HEK293T (cell line): Measurements from ENCODE around the gene ERC1.

Source experiments
- CTCF ChIA-PET: fragments of 350-600 bp; formaldehyde crosslinking; extraction: SDS; loops from one replicate; lab custom pipeline; 2021; ENCODE audit warnings: antibody characterized with exemption, inconsistent platforms; lab: Yijun Ruan, JAX
- POLR2A ChIA-PET: fragments of 350-600 bp; formaldehyde crosslinking; extraction: SDS; loops from one replicate; lab custom pipeline; 2020; ENCODE audit warnings: antibody characterized with exemption, inconsistent platforms; lab: Yijun Ruan, JAX
- DNase-seq: peaks from one replicate; pipeline ENCODE4 v3.0.0; 2012; ENCODE audit warnings: mixed read lengths; ENCODE audit errors: extremely low spot score
- ARNT ChIP-seq: fragments of 450-650 bp; IDR thresholded peaks from 2 replicates; pipeline ENCODE4 v1.6.1; 2017; ENCODE audit warnings: mild to moderate bottlenecking
- BHLHE40 ChIP-seq: fragments of 450-650 bp; IDR thresholded peaks from 2 replicates; pipeline ENCODE4 v1.6.1; 2016; ENCODE audit warnings: mild to moderate bottlenecking, moderate library complexity, borderline replicate concordance
- CTBP1 ChIP-seq: fragments of 450-650 bp; IDR thresholded peaks from 2 replicates; pipeline ENCODE4 v1.6.1; 2016; ENCODE audit warnings: borderline replicate concordance
- ELF4 ChIP-seq: fragments of 450-650 bp; IDR thresholded peaks from 2 replicates; pipeline ENCODE4 v1.6.1; 2017; ENCODE audit warnings: antibody characterized with exemption
- FOXA1 ChIP-seq: fragments of 450-650 bp; IDR thresholded peaks from 2 replicates; pipeline ENCODE4 v1.6.1; 2016; ENCODE audit warnings: mild to moderate bottlenecking
- FOXK2 ChIP-seq: fragments of 450-650 bp; IDR thresholded peaks from 2 replicates; pipeline ENCODE4 v1.6.1; 2016; ENCODE audit warnings: mild to moderate bottlenecking
- FOXM1 ChIP-seq: fragments of 450-650 bp; IDR thresholded peaks from 2 replicates; pipeline ENCODE4 v1.6.1; 2017; ENCODE audit warnings: mild to moderate bottlenecking, borderline replicate concordance
- HDGF ChIP-seq: fragments of 450-650 bp; IDR thresholded peaks from 2 replicates; pipeline ENCODE4 v1.6.1; 2017; ENCODE audit warnings: antibody characterized with exemption, borderline replicate concordance
- L3MBTL2 ChIP-seq: fragments of 450-650 bp; conservative IDR thresholded peaks from 2 replicates; pipeline ENCODE4 v1.6.1; 2016; ENCODE audit warnings: mild to moderate bottlenecking
- LEF1 ChIP-seq: fragments of 450-650 bp; IDR thresholded peaks from 2 replicates; pipeline ENCODE4 v1.6.1; 2017; ENCODE audit warnings: mild to moderate bottlenecking, borderline replicate concordance
- NFRKB ChIP-seq: fragments of 450-650 bp; IDR thresholded peaks from 2 replicates; pipeline ENCODE4 v1.6.1; 2016; ENCODE audit warnings: mild to moderate bottlenecking, moderate library complexity
- SP1 ChIP-seq: fragments of 450-650 bp; IDR thresholded peaks from 2 replicates; pipeline ENCODE4 v1.6.1; 2017
- SUZ12 ChIP-seq: fragments of 450-650 bp; IDR thresholded peaks from 2 replicates; pipeline ENCODE4 v1.6.1; 2016; ENCODE audit warnings: mild to moderate bottlenecking
- TARDBP ChIP-seq: fragments of 450-650 bp; IDR thresholded peaks from 2 replicates; pipeline ENCODE4 v1.6.1; 2016
- ZNF384 ChIP-seq: fragments of 450-650 bp; IDR thresholded peaks from 2 replicates; pipeline ENCODE4 v1.6.1; 2016
- TF ChIP-seq, protein P1 (sequence below): fragments of 450-650 bp; IDR thresholded peaks from 2 replicates; pipeline ENCODE4 v1.6.1; 2016

ERC1 gene

DNA sequence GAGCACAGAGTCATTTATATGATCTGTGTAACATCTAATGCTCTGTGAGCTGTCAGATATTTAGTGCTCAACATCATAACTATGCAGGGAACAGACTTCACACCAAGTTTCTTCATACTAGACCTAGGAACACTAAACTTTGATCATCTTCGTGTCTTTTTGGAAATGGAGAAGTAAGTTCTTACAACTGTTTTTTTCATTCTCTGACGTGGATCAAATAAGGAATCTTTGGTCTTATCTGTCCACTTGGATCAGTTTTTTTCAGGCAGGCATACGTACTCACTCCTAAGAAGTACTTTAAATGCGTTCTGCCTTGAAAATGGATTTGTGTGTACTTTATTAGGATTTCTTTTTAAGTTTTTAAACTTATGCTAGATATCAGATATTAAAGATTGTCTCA lies 412.4 kb downstream of the ERC1 start:
- ChIA-PET CTCF (no interaction called here), POLR2A (no interaction called here)
- no peak for TF ChIP-seq L3MBTL2
- TF ChIP-seq ZNF384 = no peak
- no peak for TF ChIP-seq CTBP1
- TF ChIP-seq HDGF = no peak
- TF ChIP-seq NFRKB = no peak
- no peak for TF ChIP-seq ELF4
- TF ChIP-seq, protein P1, sequence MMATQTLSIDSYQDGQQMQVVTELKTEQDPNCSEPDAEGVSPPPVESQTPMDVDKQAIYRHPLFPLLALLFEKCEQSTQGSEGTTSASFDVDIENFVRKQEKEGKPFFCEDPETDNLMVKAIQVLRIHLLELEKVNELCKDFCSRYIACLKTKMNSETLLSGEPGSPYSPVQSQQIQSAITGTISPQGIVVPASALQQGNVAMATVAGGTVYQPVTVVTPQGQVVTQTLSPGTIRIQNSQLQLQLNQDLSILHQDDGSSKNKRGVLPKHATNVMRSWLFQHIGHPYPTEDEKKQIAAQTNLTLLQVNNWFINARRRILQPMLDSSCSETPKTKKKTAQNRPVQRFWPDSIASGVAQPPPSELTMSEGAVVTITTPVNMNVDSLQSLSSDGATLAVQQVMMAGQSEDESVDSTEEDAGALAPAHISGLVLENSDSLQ = no peak
- no peak for TF ChIP-seq TARDBP
- no peak for TF ChIP-seq FOXK2
- no peak for TF ChIP-seq LEF1
- no peak for DNase-seq

DNA sequence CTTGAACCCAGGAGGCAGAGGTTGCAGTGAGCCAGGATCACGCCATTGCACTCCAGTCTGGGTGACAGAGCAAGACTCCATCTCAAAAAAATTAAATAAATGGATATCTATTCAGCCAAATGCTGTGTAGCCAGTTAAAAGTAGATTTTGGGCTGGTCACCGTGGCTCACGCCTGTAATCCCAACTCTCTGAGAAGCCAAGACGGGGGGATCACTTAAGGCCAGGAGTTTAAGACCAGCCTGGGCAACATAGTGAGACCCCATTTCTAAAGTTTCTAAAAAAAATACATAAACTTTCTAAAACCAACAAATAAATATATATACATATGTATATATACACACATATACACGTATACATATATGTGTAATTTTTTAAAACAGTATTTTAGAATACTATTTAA lies 414.6 kb downstream of the ERC1 start:
- no peak for TF ChIP-seq ARNT
- no peak for TF ChIP-seq FOXM1
- no peak for TF ChIP-seq ZNF384
- TF ChIP-seq NFRKB = no peak
- TF ChIP-seq LEF1 = no peak
- TF ChIP-seq SP1 = no peak
- no peak for TF ChIP-seq L3MBTL2
- TF ChIP-seq SUZ12 = no peak
- TF ChIP-seq TARDBP = no peak
- TF ChIP-seq FOXK2 = no peak
- no peak for TF ChIP-seq FOXA1
- no peak for TF ChIP-seq HDGF
- TF ChIP-seq, protein P1 = no peak
- TF ChIP-seq ELF4 = no peak
- TF ChIP-seq CTBP1 = no peak
- no peak for TF ChIP-seq BHLHE40
- ChIA-PET POLR2A (no interaction called here), CTCF (no interaction called here)
- no peak for DNase-seq

DNA sequence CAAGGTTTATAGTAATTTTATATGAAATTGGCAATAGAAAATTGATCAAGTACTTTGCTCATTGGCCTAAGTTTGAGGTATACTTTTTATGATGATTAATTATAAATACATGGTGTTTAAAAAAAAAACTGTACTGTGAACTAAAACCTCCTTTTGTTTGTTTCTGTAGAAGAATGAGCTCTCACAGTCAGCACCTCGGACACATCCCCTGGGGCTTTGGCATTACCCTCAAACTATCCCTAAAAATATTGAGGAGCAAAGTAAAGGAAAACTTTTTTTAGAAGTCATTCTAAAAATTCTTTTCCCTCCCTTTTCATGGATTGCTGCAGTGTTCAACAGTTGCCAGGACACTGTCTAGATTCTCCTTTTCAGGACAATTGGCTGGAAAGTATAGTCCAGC lies 419.8 kb downstream of the ERC1 start:
- CTCF ChIA-PET = no interaction called here
- DNase-seq = no peak
- no peak for TF ChIP-seq ARNT
- POLR2A ChIA-PET = no interaction called here

DNA sequence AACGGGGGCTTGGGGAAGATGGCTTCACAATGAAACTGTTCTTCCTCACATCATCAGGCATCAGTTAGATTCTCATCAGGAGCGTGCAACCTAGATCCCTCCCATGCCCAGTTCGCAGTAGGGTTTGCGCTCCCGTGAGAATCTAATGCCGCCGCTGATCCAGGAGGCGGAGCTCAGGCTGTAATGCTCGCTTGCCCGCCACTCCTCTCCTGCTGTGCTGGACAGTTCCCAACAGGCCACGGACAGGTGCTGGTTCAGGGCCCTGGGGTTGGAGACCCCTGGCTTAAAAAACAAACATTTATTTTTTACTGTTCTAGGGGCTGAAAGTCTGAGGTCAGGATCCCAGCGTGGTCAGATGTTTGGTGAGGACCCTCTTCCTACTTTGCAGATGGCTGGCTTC lies 422.9 kb downstream of the ERC1 start:
- ChIA-PET POLR2A (no interaction called here), CTCF (no interaction called here)
- DNase-seq = no peak
- TF ChIP-seq FOXK2 = no peak
- no peak for TF ChIP-seq BHLHE40
- no peak for TF ChIP-seq SUZ12
- no peak for TF ChIP-seq CTBP1
- TF ChIP-seq HDGF = no peak
- TF ChIP-seq TARDBP = no peak

DNA sequence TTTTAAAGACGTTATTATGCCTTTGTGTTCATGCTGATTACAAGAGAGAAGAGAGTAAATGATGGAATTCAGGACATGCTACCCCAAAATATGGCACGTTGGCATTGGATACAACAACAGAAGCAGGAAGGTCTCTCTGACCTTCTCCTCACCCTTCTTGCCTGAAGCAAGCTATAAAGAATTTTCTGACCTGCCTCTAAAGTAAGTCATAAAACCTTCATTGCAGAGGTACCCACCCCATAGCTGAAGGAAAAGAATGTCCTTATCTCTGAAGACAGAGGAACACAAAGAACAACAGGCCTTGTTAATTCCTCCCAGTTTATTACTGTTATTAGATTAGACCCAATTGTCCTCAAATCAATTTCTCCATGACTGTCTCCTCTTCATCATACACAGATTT lies 427.1 kb downstream of the ERC1 start:
- ChIA-PET CTCF (no interaction called here), POLR2A (no interaction called here)
- no peak for TF ChIP-seq SUZ12
- TF ChIP-seq ZNF384 = no peak
- TF ChIP-seq BHLHE40 = no peak
- TF ChIP-seq FOXA1 = no peak
- TF ChIP-seq SP1 = no peak
- no peak for TF ChIP-seq FOXM1
- no peak for TF ChIP-seq FOXK2
- no peak for TF ChIP-seq CTBP1
- no peak for TF ChIP-seq L3MBTL2
- no peak for TF ChIP-seq HDGF
- TF ChIP-seq LEF1 = no peak
- TF ChIP-seq ARNT = no peak
- no peak for TF ChIP-seq TARDBP
- TF ChIP-seq NFRKB = no peak
- TF ChIP-seq ELF4 = no peak
- TF ChIP-seq, protein P1 = no peak
- DNase-seq = no peak

DNA sequence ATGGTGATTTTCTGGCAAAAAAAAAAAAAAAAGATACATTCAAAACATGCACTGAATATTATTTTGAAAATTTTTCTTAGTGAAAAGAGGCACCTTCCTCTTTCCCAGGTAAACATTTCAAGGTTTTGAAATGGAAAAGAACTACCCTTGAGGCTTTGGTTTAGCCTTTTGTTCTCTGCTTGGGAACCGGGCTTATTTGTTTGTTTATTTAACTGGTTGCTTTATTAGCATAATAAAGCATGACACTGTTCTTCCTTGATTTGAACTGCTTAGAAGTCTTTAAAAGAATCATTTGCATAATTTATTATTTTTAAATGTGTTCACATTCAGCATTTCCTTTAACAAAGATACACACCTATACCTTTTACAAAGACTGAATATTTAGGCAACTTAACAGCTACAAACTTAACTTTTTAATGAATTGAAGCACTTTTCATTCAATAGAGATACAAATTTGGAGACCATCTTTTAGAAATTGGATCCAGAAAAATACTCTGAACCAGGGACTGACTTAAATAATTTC lies 428.9 kb downstream of the ERC1 start:
- CTCF ChIA-PET = no interaction called here
- DNase-seq = no peak
- TF ChIP-seq BHLHE40 (no peak), SUZ12 (no peak), NFRKB (no peak), FOXM1 (no peak), ELF4 (no peak), ZNF384 (no peak), CTBP1 (no peak), TARDBP (no peak), LEF1 (no peak), ARNT (no peak), SP1 (no peak), HDGF (no peak)
- TF ChIP-seq, protein P1 = no peak
- POLR2A ChIA-PET = no interaction called here
